Uterus (tissue), 2 donors: ENCODE measurements around the gene OBI1.

Experiments used
- CTCF ChIP-seq, 4 experiments: fragments of 200-600 bp in 2 of 4; fragments of 450-650 bp in 2 of 4; sonication (generic) in 2 of 4; IDR thresholded peaks; one replicate each; pipeline ENCODE4 v1.5.1; 2016 to 2019; ENCODE audit warnings: antibody characterized with exemption in 4 of 4, mild to moderate bottlenecking in 2 of 4, moderate library complexity in 1 of 4
- POLR2A ChIP-seq, 2 donors: fragments of 450-650 bp; IDR thresholded peaks; one replicate each; pipeline ENCODE4 v1.6.1; 2016; ENCODE audit warnings: antibody characterized with exemption in 2 of 2, mild to moderate bottlenecking in 1 of 2, moderate library complexity in 1 of 2

- no peak for TF ChIP-seq CTCF (IDR thresholded peaks at IDR 0.05)
- no peak for TF ChIP-seq POLR2A (IDR thresholded peaks at IDR 0.05)
Measured at GRCh38 chr13:78602561-78603239, 56.3 kb downstream of the OBI1 start.
